Suppressor macrophage treated with lipopolysaccharide for 1 hour (primary cell): ENCODE data around the gene PADI6.
"Not testable (repeated sequence)": the region's sequence is repeated elsewhere in the genome, so short reads cannot be mapped to it uniquely, and the experiment has no call there.

Experiments
- DNase-seq, 3 donors: peaks; one replicate each; pipeline ENCODE4 v3.0.0-alpha.2; 2020 to 2022

Gene PADI6

DNA sequence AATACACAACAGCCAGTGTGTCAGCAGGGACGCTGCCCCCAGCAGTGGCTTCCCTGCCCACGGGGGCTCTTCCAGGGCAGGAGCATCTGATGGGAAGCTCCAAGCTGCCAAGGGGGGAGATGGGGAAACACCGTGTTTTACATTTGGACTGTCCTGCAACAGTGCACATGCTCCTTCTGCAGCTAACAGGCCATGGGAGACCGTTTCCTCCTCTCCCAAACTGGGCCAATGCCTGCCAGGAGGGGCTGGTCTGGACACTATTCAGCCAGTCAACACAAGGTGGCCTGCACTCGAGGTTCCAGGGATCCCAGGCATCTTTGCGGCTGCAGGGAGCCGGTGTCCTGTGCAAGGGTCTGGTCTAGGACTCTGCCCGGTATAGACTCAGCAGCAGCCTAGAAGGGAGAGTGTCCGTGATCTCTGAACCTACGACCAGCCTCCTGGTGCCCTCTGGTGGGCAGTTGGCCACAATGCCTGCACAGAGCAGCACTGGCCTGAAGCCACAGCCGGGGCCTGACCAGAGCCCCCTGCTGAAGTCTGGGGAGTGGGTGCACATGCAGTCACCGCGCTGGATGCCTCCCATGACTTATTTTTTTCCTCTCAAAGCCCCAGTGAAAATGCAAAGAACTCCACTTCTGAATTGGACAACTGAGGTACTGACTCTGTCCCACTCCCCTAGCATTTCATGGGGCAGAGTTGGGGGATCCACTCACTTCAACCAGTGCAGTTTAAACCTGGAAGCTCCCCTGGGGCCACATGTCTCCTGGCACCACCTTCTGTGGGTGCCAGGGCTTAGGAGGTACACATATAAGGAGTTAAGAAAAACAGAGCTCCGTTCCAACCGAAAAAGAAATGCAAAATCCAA is 34.1 kb downstream of the PADI6 start:
- DNase-seq: peak; percentile 65 to 82 (median 75)

GRCh38 chr1:17406760-17407475 is 34.9 kb downstream of the PADI6 start:
- DNase-seq: not testable (repeated sequence)

- DNase-seq: not testable (repeated sequence)
Observed at GRCh38 chr1:17407786-17408514, 36.0 kb downstream of the PADI6 start.

- DNase-seq: no peak
Observed at GRCh38 chr1:17409391-17409811, 37.4 kb downstream of the PADI6 start.

DNA sequence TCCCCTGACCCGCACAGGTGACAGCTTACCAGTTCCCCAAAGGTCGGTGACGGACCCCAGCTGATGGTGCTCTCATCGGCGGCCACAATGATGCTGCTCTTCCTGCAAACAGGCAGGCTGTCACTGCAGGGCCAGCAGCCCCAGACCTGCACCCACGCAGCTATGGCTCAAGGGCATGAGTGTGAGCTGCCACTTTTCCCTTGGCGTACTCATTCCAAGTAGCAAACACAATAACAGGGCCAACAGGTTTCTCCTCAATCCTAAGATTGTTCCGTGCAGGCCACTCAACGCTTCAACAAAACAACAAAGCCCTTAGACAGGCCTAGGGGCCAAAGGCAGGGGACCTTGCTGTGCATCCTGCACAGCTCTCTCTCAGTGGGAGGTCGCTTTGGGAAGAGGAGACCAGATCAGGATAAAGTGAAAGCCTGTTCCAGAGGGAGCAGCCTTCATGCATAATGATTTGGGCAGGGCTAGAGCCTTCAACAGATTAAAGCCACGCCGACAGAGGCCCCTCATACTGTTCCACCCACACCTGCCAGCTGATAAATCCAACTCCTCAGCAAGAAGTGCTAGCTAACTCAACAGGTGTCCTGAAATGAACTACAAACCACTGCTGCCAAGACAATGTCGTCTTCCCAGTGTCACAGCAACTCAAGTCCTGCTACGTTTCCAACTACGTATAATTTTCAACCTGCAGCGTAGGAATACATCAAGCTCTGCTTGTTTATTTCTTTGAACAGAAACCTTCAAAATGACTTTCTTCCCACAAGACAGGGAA is 40.3 kb downstream of the PADI6 start:
- no peak for DNase-seq

- DNase-seq: no peak
Observed at GRCh38 chr1:17414022-17414421, 42.0 kb downstream of the PADI6 start.

- DNase-seq: no peak
Observed at GRCh38 chr1:17416389-17416788, 44.4 kb downstream of the PADI6 start.

DNA sequence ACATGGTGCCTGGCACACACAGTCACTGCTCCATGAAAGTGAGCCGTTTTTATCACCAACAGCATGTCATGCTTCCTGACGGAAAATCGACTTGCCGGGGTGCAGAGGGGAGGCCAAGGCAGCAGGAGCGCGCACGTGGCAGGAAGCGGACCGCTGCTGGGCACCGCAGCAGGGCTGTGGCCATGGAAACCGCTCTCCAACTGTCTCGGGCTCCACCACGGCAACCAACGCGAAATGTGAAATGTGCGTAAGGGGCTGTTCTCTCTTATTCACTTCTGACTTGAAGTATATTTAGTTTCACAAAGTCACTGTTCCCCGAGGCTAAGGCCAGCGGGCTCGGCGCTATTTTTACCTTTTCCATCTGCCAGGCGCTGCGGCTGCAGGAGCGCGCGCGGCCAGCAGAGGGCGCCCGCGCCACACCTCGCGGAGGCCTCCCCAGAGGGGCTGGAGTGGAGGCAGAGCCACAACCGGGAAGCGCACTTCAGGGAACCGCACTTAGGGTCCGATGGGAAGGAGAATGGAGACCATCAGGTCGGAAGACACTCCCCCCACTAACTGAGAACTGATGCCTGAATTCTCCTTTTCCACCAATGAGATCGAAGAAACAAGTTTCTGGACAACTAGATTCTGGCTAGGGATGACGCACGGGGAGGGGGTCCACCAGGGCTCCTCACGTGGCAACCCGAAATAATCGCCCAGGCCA is 47.8 kb downstream of the PADI6 start:
- peak; percentile 72 to 79 (median 73) for DNase-seq

DNA sequence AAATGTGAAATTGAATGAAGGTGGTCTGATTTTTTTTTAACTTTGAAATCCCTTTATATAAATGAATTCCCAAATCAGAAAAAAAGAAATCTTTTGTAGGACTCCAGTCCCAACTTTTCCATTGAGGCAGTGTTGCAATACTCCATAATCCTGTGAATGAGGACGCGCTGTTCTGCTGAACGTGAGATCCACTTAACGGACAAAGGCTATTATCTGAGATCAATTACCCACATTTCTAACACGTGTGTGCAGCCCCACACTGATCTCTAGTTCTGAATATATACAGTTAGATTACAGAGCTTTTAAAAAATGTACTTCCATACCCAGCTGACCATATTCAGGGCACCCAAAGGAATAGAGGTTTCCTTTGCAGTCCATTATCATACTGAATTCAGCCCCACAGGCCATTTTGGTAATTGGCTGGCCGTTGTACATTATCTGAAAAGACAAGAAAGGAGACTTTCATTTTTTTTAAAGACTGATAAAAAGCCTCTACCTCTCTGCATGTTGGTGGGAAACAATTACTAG is 48.5 kb downstream of the PADI6 start:
- DNase-seq: no peak

DNA sequence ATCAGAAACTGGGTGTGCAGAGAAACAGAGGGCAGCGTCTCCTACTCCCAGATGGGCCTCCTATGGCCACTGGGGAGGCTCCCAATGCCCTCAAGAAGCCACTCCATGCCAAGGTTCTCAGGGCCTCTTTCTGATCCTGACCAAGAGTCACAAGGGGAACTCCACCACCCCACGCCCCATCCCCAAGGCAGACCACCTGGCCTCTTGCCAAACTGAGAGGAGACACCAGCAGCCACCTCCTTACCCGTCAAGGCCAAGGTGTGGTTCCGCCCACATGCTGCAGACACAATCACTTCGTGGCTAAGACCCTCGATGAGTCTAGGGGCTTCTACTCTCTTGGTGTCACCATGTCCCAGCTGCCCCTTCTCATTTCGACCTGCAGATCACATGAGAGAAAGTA is 50.5 kb downstream of the PADI6 start:
- DNase-seq: no peak

DNA sequence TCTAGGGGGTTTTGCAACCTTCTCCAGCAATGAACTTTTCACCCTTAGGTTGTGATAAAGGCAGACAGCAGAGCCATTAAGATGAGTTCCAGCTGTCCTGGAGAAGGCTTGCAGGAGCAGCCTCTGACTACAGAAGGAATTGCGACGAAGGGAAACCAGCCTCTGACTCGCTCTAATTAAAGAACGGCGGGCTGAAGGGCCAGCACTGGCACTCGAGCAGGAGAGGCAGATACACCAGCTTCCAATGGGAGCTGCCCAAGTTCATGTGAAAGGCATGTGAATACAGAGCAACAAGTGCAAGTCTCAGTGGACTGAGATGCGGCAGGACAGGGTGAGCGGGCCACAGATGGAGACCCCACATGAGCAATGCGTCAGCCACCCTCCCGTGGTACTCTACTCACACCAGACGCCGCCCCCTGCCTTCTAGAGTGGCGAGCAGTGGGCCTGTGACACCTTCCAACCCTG is 51.8 kb downstream of the PADI6 start:
- no peak for DNase-seq

- DNase-seq: peak in 2 of 3 donors; percentile 44 to 48
Observed at GRCh38 chr1:17425806-17426600, 54.0 kb downstream of the PADI6 start.

DNA sequence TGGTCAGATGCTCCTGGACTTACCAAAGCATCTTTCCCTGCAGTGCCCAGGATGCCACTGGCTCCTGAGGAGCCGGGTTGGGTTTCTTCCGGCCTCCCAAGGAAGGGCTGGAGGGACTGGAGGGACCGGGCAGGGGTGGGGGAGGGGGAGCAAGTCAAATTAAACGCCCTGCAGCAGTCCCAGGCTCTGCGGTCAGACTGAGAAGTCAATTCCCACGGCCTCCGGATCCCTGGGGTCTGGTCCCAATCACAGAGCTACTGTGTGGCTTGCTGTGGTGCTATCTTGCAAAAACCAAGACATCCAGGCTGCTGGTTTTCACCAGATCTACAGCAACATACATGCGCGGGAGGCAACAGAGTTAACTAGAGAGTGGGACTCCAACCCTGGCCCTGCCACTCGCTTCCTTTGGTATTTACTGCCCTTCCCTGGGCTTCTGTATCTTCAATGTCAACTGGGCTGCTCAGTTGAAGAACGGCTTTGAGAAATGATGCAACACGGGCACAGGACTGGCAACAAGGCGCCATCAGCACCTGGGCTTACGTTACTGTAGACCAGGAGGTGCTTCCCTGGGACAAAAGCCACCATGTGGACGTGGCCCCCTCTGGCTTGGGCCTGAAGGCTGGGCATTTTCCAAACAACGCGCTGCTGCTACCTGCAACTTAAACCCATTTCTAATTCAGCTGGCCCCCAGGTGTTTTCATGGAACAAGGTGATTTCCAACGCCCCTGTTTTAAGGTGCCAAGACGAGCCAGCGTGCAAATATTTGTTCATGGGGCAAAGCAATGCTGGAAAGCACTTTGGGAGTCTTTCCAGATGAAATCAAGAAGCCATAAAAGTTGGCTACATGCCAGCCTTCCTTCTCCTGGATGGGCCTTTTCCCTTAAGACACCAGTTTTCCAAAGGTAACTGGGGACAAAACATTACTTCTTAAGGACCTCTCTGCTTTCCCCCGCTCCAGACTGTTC is 56.0 kb downstream of the PADI6 start:
- no peak for DNase-seq

- no peak for DNase-seq
Observed at GRCh38 chr1:17429183-17429582, 57.2 kb downstream of the PADI6 start.

DNA sequence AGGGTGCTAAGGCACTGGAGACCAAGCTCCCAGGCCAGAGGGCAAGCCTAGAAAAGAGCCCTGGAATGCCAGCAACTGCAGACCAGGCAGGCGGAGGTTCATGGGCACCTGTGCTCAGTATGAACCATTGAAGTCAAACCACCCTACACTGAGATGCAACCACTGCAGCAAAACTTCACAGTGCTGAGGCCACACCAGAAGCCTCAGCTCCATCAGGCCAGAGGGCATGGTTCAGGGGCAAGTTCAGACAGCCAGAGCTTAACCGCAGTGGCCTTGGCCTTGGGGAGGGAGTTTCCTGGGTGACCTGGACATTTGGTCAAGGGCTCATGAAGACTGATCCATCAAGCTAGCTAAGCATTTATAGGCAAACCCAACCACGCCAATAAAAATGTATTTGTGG is 60.4 kb downstream of the PADI6 start:
- DNase-seq: no peak

GRCh38 chr1:17433261-17433660 is 61.3 kb downstream of the PADI6 start:
- no peak for DNase-seq

GRCh38 chr1:17434016-17434415 is 62.0 kb downstream of the PADI6 start:
- DNase-seq: no peak

DNA sequence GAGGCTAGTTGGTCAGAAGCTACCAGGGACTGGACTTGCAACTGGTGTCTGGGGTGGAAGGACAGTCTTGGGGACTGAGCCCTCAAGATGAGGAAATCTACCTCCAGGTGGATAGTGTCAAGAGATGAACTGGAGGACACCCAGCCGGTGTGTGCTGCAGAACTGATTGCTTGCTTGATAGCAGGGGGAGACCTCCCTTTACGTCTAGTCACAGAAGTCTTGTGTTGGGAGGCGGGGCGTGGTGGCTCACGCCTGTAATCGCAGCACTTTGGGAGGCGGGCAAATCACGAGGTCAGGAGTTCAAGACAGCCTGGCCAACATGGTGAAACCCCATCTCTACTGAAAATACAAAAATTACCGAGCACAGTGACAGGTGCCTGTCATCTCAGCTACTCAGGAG is 62.6 kb downstream of the PADI6 start:
- no peak for DNase-seq

DNA sequence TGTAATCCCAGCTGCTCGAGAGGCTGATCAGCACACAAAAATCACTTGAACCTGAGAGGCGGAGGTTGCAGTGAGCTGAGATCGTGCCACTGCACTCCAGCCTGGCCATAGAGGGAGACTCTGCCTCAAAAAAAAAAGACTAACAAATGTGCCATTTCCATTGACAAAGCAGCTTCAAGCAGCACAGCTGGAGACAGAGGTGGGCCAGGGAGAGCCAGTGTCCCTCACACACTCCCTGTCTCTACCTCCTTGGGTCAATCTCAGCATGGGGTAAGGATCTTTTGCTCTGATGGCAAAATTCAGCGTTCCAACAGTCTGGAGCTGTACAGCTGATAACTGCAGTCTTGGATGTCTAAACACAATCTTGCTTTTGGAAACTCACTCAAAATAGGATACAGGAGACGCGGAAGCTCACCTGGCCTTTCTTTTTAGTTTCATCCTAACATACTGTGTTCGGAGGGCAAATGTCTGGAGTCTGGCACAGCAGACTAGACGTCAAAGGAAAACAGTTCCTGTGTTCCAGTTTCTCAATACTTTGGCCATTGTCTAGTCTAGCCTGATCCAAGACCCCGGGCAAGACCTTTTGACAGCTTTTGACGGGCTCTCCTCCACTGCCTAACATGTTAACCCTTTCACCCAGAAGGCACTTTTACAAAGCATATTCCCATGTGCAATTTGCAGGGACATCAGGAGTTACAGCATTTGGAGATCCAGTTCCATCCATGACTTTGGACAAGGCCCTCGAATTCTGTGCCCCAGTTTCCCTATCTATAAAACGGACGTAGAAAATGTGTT is 64.6 kb downstream of the PADI6 start:
- no peak for DNase-seq
